Caki2 (cell line): ENCODE results near the gene MEIS2. TPM values are rescaled to one million over a fixed set of nuclear protein-coding genes. Genes with fewer than 3 reads are reported as not detected.

ENCODE experiments used
- DNase-seq: peaks from one replicate; pipeline ENCODE4 v3.0.0-alpha.2; 2015; ENCODE audit warnings: low read depth
- in situ Hi-C: cut with HindIII; loops from 2 replicates; pipeline ENCODE4 v1.10.0; 2016; ENCODE audit warnings: low sequenced_read_pairs, low pct_unique_long_range_greater_than_20kb, mixed read lengths
- total RNA-seq: library from RNA; depleted of rRNA; stranded (reverse); fragments of >200 nt; shearing (Covaris generic); gene quantifications from 2 replicates; pipeline ENCODE4 v1.2.3, GENCODE V29; 2014; ENCODE audit warnings: low replicate concordance

The MEIS2 gene
- total RNA-seq, 1 experiment from 2014 or later = 22.0 TPM

- in situ Hi-C loops = no loop called here
- no peak for DNase-seq
Observed at GRCh38 chr15:36938131-36938530, 162.2 kb downstream of the MEIS2 start.

GRCh38 chr15:36936613-36937012 is 163.7 kb downstream of the MEIS2 start:
- in situ Hi-C loops = no loop called here
- DNase-seq = no peak

GRCh38 chr15:36933255-36933990 is 166.9 kb downstream of the MEIS2 start:
- DNase-seq = no peak
- in situ Hi-C loops = no loop called here

- in situ Hi-C loops = no loop called here
- no peak for DNase-seq
Observed at GRCh38 chr15:36932070-36932469, 168.3 kb downstream of the MEIS2 start.

- no peak for DNase-seq
- in situ Hi-C loops = no loop called here
Observed at GRCh38 chr15:36931434-36931833, 168.9 kb downstream of the MEIS2 start.

GRCh38 chr15:36926427-36926825 is 173.9 kb downstream of the MEIS2 start:
- DNase-seq = no peak
- in situ Hi-C loops = no loop called here

GRCh38 chr15:36925653-36926426 is 174.5 kb downstream of the MEIS2 start:
- no peak for DNase-seq
- in situ Hi-C loops = no loop called here

- DNase-seq = no peak
- in situ Hi-C loops = no loop called here
Observed at GRCh38 chr15:36925049-36925448, 175.3 kb downstream of the MEIS2 start.

- in situ Hi-C loops = no loop called here
- no peak for DNase-seq
Observed at GRCh38 chr15:36924034-36924433, 176.3 kb downstream of the MEIS2 start.

- DNase-seq = no peak
- in situ Hi-C loops = no loop called here
Observed at GRCh38 chr15:36921484-36922091, 178.8 kb downstream of the MEIS2 start.

GRCh38 chr15:36917411-36918267 is 182.7 kb downstream of the MEIS2 start:
- DNase-seq = no peak
- in situ Hi-C loops = no loop called here

- in situ Hi-C loops = no loop called here
- DNase-seq = no peak
Observed at GRCh38 chr15:36914960-36915808, 185.2 kb downstream of the MEIS2 start.

- in situ Hi-C loops = no loop called here
- DNase-seq = no peak
Observed at GRCh38 chr15:36914466-36914865, 185.9 kb downstream of the MEIS2 start.

GRCh38 chr15:36912311-36912712 is 188.0 kb downstream of the MEIS2 start:
- DNase-seq = no peak
- in situ Hi-C loops = no loop called here

- no peak for DNase-seq
- in situ Hi-C loops = no loop called here
Observed at GRCh38 chr15:36911322-36911944, 188.9 kb downstream of the MEIS2 start.

GRCh38 chr15:36908991-36909390 is 191.4 kb downstream of the MEIS2 start:
- in situ Hi-C loops = no loop called here
- no peak for DNase-seq

GRCh38 chr15:36907295-36907694 is 193.1 kb downstream of the MEIS2 start:
- DNase-seq = no peak
- in situ Hi-C loops = no loop called here
